Peyer's patch (tissue), 4 donors: ENCODE measurements around the gene BTBD3.

Experiments
- POLR2A ChIP-seq, 2 donors: fragments of 450-650 bp; IDR thresholded peaks; one replicate each; pipeline ENCODE4 v1.5.1; 2017; ENCODE audit warnings: antibody characterized with exemption in 2 of 2, mild to moderate bottlenecking in 2 of 2, moderate library complexity in 2 of 2
- TF ChIP-seq, protein P1 (sequence below), 6 experiments: fragments of 450-650 bp in 4 of 6; fragments of 200-600 bp in 2 of 6; sonication (generic) in 1 of 6; IDR thresholded peaks; one replicate each; pipeline ENCODE4 v1.5.1; 2017 to 2019; ENCODE audit warnings: antibody characterized with exemption in 6 of 6, mild to moderate bottlenecking in 3 of 6, moderate library complexity in 1 of 6

- TF ChIP-seq, protein P1, sequence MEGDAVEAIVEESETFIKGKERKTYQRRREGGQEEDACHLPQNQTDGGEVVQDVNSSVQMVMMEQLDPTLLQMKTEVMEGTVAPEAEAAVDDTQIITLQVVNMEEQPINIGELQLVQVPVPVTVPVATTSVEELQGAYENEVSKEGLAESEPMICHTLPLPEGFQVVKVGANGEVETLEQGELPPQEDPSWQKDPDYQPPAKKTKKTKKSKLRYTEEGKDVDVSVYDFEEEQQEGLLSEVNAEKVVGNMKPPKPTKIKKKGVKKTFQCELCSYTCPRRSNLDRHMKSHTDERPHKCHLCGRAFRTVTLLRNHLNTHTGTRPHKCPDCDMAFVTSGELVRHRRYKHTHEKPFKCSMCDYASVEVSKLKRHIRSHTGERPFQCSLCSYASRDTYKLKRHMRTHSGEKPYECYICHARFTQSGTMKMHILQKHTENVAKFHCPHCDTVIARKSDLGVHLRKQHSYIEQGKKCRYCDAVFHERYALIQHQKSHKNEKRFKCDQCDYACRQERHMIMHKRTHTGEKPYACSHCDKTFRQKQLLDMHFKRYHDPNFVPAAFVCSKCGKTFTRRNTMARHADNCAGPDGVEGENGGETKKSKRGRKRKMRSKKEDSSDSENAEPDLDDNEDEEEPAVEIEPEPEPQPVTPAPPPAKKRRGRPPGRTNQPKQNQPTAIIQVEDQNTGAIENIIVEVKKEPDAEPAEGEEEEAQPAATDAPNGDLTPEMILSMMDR (IDR thresholded peaks at IDR 0.05), result no peak
- no peak for TF ChIP-seq POLR2A (IDR thresholded peaks at IDR 0.05)
Measured at GRCh38 chr20:11918981-11919380, 1.3 kb downstream of the BTBD3 start.
